ENCODE measurements around the gene PLXNA4.

PLXNA4 gene

DNA sequence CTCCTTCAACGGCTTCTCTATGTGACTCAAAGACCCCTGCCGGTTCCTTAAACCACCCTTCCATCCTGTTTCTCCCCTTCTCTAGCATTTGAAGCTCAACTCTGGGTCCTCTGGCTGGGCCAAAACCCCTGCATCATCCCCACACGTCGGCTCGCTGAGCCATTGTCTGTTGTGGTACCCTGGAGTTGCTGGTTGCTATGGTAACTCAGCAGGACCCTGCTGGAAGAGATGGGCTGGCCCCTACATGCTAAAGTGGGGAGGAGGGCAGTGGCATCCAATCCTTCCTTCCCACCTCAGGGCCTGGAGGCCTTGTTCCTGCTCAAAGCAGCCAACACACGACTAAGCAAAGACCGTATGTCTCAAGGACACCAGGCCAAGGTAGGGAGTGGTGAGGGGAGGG lies 452.5 kb downstream of the PLXNA4 start:
- DNase-seq: no peak

DNA sequence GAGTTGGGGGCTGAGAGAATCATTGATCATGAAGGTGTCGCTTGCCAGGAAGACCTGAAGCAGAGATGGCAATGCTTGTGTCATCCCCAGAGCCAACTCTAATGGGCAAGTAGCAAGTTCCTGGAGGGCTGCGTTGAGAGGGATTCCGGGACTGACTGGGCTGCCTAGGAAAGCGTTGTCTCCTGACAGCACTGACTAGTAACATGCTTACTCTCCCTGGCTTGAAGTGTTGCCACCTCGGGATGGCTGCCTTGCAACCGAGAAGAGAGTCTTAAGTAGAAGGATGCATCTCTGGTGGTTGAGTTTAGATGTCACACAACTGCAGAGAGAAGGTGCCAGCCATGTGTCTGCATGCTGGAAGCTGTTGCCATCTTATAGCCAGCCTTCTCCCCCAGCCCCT lies 453.4 kb downstream of the PLXNA4 start:
- no peak for DNase-seq

DNA sequence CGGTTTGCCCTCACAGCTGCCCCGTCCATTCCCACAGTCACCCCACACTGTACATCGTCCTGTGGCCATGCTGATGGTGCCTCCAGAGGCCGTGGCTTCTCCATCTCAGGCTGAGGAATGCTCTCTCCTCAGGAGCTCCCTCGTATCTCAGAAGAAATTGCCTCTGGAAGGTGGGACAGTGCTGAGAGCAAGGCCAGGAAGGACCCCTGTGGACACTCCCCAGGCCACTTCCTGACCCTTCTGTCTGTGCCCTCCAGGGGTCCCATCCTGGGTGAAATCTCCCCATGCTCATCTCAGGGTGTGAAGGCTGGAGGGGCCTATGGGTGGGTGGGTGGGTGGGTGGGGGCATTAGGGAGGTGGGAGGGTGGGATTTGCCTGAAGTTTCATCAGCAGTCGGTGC lies 454.3 kb downstream of the PLXNA4 start:
- no peak for DNase-seq

DNA sequence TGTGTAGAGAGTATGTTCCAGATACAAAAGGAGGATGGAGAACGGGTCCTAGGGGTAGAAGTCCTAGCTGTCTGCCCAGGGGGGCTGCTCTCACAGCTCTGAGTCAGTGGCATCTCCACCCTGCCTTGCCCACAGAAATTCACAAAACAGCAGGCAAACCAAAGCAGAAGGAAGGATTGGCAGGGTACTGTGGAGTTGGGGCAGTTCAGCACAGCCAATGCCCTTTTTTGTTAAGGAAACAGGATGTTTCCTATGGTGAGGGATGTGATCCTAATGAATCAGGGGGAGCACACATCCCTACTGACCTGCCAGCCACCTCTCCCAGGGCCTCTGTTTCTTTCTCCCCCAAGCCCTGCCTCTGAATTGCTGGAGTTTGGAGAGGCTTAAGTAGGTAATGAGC lies 457.6 kb downstream of the PLXNA4 start:
- no peak for DNase-seq

DNA sequence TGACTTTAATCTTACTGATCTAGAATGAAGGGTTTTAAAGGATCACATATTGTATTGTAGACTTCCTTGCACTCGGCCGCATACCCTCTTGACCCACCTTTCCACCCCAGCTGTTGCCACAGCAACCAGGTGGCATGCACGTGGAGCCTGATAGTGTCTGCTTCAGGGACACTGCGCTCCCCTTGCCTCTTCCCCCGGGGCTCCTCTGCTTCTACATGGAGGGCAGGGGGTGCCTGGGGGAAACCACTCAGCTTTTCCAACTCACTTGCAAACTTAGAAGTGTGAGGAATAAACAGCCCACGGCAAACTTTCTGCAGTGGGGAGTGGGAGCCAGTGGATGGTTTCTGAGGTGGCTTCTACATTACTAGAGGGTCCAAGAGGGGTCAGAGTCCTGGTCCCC lies 458.6 kb downstream of the PLXNA4 start:
- no peak for DNase-seq

- no peak for DNase-seq
Observed at GRCh38 chr7:132117181-132117580, 459.1 kb downstream of the PLXNA4 start.

DNA sequence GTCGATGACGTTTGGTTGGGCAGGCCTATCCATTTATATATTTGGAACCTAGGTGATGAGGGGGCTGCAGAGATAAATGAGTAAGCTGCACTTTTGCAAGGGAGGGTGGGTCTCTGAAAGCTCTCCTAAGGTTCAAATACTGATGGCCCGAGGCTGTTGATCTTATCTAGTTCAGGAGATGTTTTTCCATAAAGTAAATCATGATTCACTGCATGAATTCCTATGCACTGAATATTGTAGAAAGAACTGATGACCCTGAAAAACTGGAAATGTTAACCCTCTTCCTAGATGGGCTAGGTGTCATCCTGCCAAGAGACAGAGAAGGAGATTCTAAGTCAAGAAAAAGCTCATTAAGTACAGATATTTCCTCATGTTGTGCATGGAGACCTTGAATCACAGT lies 459.9 kb downstream of the PLXNA4 start:
- DNase-seq: no peak

DNA sequence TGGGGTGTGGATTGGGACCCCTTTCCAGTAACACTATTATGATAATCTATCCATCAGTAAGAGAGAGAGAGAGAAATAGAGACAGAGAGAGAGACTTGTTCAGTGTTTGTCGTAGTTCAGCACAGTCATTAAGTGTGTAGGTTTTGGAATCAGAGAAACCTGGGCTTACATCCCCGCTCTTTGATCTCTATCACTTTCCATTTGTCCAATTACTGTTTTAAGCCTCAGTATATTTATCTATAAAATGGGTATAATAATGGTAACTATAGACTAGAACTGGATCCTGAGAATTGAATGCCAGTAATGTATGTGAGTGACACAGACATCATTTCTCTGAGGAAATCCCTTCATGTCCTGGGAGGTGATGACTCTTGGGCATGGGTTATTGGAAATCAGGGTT lies 460.5 kb downstream of the PLXNA4 start:
- DNase-seq: no peak

GRCh38 chr7:132115028-132115427 lies 461.2 kb downstream of the PLXNA4 start:
- DNase-seq: no peak

DNA sequence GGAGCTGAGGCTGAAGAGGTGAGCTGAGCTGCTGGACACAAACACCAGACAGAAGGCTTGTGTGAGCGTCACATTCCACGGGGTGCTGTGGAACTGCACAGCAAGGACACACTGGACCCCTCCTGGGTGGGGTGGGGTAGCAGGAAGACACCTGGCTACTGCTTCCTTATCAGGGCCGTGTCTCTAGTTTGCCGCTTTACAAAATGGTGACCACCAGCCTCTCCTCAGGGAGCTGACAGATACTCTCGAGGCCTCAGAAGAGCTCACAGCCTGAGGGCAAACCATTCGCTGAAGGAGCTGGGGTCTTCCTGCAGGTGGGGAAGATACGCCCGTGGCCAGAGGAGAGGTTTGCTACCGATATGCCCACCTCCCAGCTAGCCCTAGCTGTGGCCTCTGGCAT lies 461.9 kb downstream of the PLXNA4 start:
- DNase-seq: no peak

- no peak for DNase-seq
Observed at GRCh38 chr7:132113536-132114371, 462.5 kb downstream of the PLXNA4 start.

GRCh38 chr7:132112657-132113056 lies 463.6 kb downstream of the PLXNA4 start:
- no peak for DNase-seq

DNA sequence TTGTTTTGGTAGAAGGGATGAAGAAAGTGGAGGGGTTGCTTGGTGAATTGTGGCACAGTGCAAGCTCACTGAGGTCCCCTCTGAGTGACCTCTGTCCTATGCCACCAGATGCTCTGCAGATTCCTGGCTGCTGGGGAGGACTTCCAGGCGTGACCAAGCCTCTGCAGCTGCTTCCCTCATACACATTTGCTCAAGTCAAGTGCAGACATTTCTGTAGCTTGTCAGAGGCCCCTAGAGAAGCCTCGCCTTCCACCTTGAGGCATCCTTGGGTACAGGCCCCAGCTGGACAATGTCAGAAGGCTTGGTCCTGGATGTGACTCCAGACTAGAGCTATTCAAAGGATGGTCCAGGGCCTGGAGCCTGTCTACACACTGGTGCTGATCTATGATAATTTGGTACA lies 464.2 kb downstream of the PLXNA4 start:
- no peak for DNase-seq

DNA sequence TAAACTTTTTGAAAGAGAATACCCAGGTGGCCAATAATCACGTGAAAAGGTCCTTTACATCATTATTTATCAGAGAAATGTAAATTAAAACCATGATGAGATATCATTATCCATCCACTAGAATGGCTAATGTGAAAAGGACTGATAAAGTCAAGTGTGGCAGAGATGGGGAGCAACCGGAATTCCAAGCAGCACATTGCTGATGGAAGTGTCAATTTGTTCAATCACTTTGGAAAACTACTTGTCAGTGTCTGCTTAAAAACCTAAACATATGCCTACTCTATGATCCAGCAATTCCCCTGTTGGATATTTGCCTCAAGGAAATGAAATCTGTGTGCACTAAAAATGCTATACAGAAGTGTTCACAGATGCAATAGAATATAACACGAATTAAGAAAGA lies 465.6 kb downstream of the PLXNA4 start:
- no peak for DNase-seq

DNA sequence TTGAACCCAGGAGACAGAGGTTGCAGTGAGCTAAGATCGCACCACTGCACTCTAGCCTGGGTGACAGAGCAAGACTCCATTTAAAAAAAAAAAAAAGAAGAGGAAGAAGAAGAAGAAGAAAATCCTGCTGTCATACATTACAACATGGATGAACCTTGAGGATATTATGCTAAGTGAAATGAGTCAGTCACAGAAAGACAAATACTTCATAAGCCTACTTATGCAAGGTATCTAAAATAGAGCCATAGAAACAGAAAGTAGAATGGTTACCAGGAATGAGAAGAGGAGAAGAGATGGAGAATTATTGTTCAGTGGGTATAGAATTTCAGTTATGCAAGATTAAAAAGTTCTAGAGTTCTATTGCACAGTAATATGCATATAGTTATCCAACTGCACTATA lies 466.5 kb downstream of the PLXNA4 start:
- DNase-seq: no peak

GRCh38 chr7:132108563-132108962 lies 467.7 kb downstream of the PLXNA4 start:
- DNase-seq: no peak

- no peak for DNase-seq
Observed at GRCh38 chr7:132106491-132106890, 469.8 kb downstream of the PLXNA4 start.

GRCh38 chr7:132105096-132105495 lies 471.2 kb downstream of the PLXNA4 start:
- DNase-seq: no peak

GRCh38 chr7:132103718-132104117 lies 472.6 kb downstream of the PLXNA4 start:
- no peak for DNase-seq

GRCh38 chr7:132102942-132103341 lies 473.3 kb downstream of the PLXNA4 start:
- no peak for DNase-seq

DNA sequence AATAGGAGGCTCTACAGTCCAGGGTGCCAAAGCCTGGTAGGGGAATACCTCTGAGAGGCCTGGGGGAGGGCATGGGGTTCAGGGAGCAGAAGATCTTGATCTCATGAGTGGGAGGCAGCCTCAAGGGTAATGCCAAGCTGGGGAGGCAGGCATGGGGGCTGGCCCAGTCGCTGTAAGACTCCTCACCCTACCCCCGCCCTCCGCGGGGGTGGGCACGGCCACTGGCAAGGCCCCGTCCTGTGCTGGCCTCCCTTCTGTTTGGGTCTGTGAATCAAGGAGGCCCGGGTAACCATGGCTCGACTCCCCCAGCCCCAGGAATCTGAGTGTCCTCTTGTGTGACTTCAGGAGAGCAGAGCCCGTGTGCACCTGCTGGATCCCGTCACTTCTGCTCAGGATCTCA lies 473.9 kb downstream of the PLXNA4 start:
- no peak for DNase-seq

DNA sequence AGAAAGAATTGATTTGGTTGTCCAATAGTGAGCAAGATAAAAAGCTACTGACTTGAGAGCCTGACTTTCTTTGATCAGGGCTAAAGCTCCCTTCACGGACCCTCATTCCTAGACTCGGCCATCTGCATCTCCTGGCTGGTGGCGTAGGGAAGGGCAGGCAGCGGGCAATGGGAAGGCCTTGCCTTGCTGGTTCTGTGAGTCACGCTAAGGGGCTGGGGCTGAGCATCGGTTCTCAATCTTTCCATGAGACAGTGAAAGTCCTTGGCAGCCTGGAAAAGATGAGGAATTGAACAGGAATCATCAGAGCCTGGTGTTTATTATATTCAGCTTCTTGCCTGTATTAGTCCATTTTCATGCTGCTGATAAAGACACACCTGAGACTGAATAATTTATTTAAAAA lies 475.3 kb downstream of the PLXNA4 start:
- DNase-seq: no peak

DNA sequence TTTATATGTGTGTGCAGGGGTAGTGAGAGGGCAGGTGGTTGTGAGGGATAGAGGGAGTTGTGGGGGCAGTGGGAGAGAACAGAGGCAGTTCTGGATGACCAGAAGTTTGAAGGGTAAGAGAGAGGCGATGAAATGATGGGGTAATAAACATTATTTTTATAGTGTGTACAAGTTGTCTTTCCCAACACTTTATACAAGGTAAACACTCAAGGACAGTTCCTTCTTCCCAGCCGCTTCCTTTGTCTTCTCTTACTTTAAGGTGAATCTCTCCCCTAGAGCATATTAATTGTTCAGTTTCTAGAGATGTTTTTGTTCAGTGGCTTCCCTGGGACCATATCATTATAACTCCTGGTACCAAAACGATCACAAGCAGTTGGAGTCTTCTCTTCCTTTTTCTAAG lies 475.8 kb downstream of the PLXNA4 start:
- DNase-seq: no peak

DNA sequence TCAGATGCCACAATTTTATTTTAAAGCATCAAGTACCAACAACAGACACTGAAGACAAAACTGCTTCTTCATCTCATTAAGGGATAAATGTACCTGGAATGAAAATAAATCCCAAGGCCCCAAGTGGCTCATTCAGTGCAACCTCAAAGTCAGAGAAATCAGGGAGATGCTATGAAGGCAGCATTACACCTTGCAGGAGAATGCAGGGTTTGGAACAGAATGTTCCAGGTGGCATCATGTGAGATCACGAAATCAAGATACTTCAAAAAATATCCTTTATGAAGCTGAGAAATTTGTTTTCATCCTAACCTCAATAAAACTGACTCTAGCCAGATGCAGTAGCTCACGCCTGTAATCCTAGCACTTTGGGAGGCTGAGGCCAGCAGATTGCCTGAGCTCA lies 477.1 kb downstream of the PLXNA4 start:
- no peak for DNase-seq

GRCh38 chr7:132098327-132098726 lies 477.9 kb downstream of the PLXNA4 start:
- DNase-seq: no peak

All from NCI-H1092 treated with DMSO at 0.1 percent for 48 hours (cell line).